Spleen (tissue), 11 donors: Measurements from ENCODE around the gene PANX1. TPM values are rescaled to one million over a fixed set of nuclear protein-coding genes. Genes with fewer than 3 reads are reported as not detected.

Experiments used
- DNase-seq: peaks from one replicate; pipeline ENCODE4 v3.0.0-alpha.2; 2020
- H3K27ac ChIP-seq, 8 donors: fragments of 200-600 bp; sonication (generic) in 7 of 8; 1 replicate in 4 of 8; 2 replicates in 4 of 8; pipeline versions ENCODE4 v1.5.0 to v1.8.0; 2016 to 2021; ENCODE audit warnings: inconsistent platforms in 4 of 8, mild to moderate bottlenecking in 4 of 8, moderate library complexity in 1 of 8
- H3K27me3 ChIP-seq, 7 donors: fragments of 200-600 bp; sonication (generic) in 6 of 7; replicated peaks in 1 of 7; 1 replicate in 4 of 7; 2 replicates in 3 of 7; pipeline versions ENCODE4 v1.5.0 to v1.8.0; 2016 to 2021; ENCODE audit warnings: inconsistent platforms in 3 of 7, mild to moderate bottlenecking in 1 of 7
- H3K36me3 ChIP-seq, 6 donors: fragments of 200-600 bp; sonication (generic) in 5 of 6; 1 replicate in 4 of 6; 2 replicates in 2 of 6; pipeline versions ENCODE4 v1.5.0 to v1.8.0; 2016 to 2021; ENCODE audit warnings: inconsistent platforms in 2 of 6
- H3K4me1 ChIP-seq, 6 donors: fragments of 200-600 bp; sonication (generic) in 5 of 6; 1 replicate in 3 of 6; 2 replicates in 3 of 6; pipeline versions ENCODE4 v1.5.0 to v1.8.0; 2016 to 2021; ENCODE audit warnings: inconsistent platforms in 3 of 6
- H3K4me3 ChIP-seq, 8 donors: fragments of 200-600 bp; sonication (generic) in 7 of 8; 1 replicate in 4 of 8; 2 replicates in 4 of 8; pipeline versions ENCODE4 v1.5.0 to v1.8.0; 2016 to 2021; ENCODE audit warnings: inconsistent platforms in 4 of 8, mild to moderate bottlenecking in 4 of 8, moderate library complexity in 2 of 8
- H3K9me3 ChIP-seq, 8 donors: fragments of 200-600 bp; sonication (generic) in 7 of 8; 1 replicate in 4 of 8; 2 replicates in 4 of 8; pipeline versions ENCODE4 v1.5.0 to v1.8.0; 2016 to 2021; ENCODE audit warnings: inconsistent platforms in 4 of 8
- CTCF ChIP-seq, 11 experiments: fragments of 200-600 bp in 7 of 11; fragments of 450-650 bp in 4 of 11; sonication (generic) in 4 of 11; IDR thresholded peaks in 8 of 11; conservative IDR thresholded peaks in 3 of 11; 1 replicate in 7 of 11; 2 replicates in 4 of 11; pipeline versions ENCODE4 v1.4.0 to v1.8.0; 2016 to 2021; ENCODE audit warnings: antibody characterized with exemption in 11 of 11, inconsistent platforms in 4 of 11, mild to moderate bottlenecking in 1 of 11
- POLR2A ChIP-seq, 3 donors: fragments of 450-650 bp; IDR thresholded peaks; one replicate each; pipeline ENCODE4 v1.5.1; 2017; ENCODE audit warnings: antibody characterized with exemption in 3 of 3, mild to moderate bottlenecking in 1 of 3
- POLR2AphosphoS5 ChIP-seq, 3 donors: sonication (generic); formaldehyde crosslinking; IDR thresholded peaks; one replicate each; pipeline ENCODE4 v1.5.1; 2017; ENCODE audit warnings: antibody characterized with exemption in 3 of 3
- WGBS, 5 donors: extraction: QIAGEN DNeasy Blood & Tissue Kit in 3 of 5; methylation state at CpG; one replicate each; pipeline versions ENCODE4 v1.1.5 to v1.1.7; 2013 to 2018; 5-methylcytosine and 5-hydroxymethylcytosine counted together
- intact Hi-C: fragments of 100-400 bp; cut with DNase I; formaldehyde crosslinking; loops from one replicate; pipeline ENCODE4 v1.15.0; 2023; ENCODE audit warnings: low total_unique reads
- polyA plus RNA-seq, 3 donors: library from polyadenylated mRNA; stranded (reverse); fragments of 200-250 nt; gene quantifications; one replicate each; pipeline ENCODE4 v1.2.1, GENCODE V29; 2013
- total RNA-seq, 7 donors: library from RNA; depleted of rRNA in 3 of 7; stranded (reverse); fragments of >200 nt in 3 of 7; fragmentation: NEBNext Ultra II Directional in 4 of 7; extraction: Animal tissue kit (Norgen Biotek cat#: 25700) in 4 of 7; gene quantifications; one replicate each; pipeline versions ENCODE4 v1.1.0 to v1.2.1, GENCODE V29; 2016 to 2021
- donor health status: healthy with polysubstance abuse.
- donor health status: DM: no; HTN: no; CAD: no; lungs with moderate emphysema.
- donor health status: DM: no; HTN: no; CAD: no.
- donor health status: Bipolar disorder and iron deficiency.
- donor health status: healthy.
- donor health status: DM: no; HTN: no; CAD: no.
- donor health status: DM: yes; HTN: yes; CAD: no.

Gene PANX1
- total and polyA plus RNA-seq, 10 donors = 1.6 to 15.1 (median 11.5) TPM

GRCh38 chr11:94089341-94089740 is 39.3 kb upstream of the PANX1 start:
- TF ChIP-seq POLR2AphosphoS5 (IDR thresholded peaks at IDR 0.05) = no peak
- TF ChIP-seq CTCF (IDR thresholded peaks at IDR 0.05 in 8 of 11, conservative IDR thresholded peaks at IDR 0.05 in 3 of 11) = no peak
- TF ChIP-seq POLR2A (IDR thresholded peaks at IDR 0.05) = no peak
- Histone ChIP-seq H3K9me3 (peaks cover 0 to 11% (median 0%) of the 10 kb centered on the region in 8 donors), H3K27ac (no peak overlapping the region), H3K36me3 (no peaks in the 10 kb centered on the region), H3K4me1 (peaks cover 0 to 7% (median 0%) of the 10 kb centered on the region in 6 donors), H3K4me3 (no peak overlapping the region), H3K27me3 (no peaks in the 10 kb centered on the region)
- no peak for DNase-seq
- intact Hi-C loops = no loop called here
- 75 to 100% (median 94%) methylated on average over 6 of the region's 6 CpGs for WGBS, 5 donors

DNA sequence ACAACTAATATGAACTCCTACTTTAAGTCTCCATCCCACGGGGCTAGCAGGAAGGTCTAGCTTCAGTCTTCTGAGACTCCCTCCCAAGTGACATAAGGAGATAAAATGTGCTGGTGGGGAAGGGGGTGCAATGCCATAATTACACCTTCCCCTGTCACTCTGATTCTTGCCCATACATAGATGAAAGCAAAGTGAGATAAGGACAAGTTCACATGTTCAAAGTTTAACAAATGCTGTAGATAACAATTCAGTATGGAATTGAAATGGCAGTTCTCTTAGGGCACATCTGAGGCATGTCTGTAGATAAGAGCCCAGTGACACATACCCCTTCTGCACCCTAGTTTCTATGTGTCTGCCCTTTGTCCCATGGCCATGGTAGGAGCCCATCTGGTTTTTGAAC is 38.2 kb upstream of the PANX1 start:
- no peaks in the 10 kb centered on the region for H3K36me3 ChIP-seq
- WGBS, 5 donors = 72 to 94% (median 85%) methylated on average over 1 of the region's 1 CpG

GRCh38 chr11:94091091-94091490 is 37.5 kb upstream of the PANX1 start:
- 55 to 90% (median 73%) methylated on average over 1 of the region's 1 CpG for WGBS, 5 donors
- Histone ChIP-seq H3K9me3 (peaks cover 0 to 15% (median 0%) of the 10 kb centered on the region in 8 donors), H3K4me3 (no peak overlapping the region), H3K4me1 (no peaks in the 10 kb centered on the region), H3K27ac (no peak overlapping the region), H3K36me3 (no peaks in the 10 kb centered on the region), H3K27me3 (no peaks in the 10 kb centered on the region)
- TF ChIP-seq CTCF (IDR thresholded peaks at IDR 0.05 in 8 of 11, conservative IDR thresholded peaks at IDR 0.05 in 3 of 11) = no peak
- TF ChIP-seq POLR2AphosphoS5 (IDR thresholded peaks at IDR 0.05) = no peak
- no peak for TF ChIP-seq POLR2A (IDR thresholded peaks at IDR 0.05)
- DNase-seq = no peak
- intact Hi-C loops = no loop called here

More for the DNA sequence above, 38.2 kb upstream of the PANX1 start:
- no peaks in the 10 kb centered on the region for H3K4me1 ChIP-seq
- peaks cover 0 to 13% (median 0%) of the 10 kb centered on the region in 8 donors for H3K9me3 ChIP-seq
- DNase-seq = no peak
- TF ChIP-seq CTCF (IDR thresholded peaks at IDR 0.05 in 8 of 11, conservative IDR thresholded peaks at IDR 0.05 in 3 of 11) (no peak), POLR2AphosphoS5 (IDR thresholded peaks at IDR 0.05) (no peak), POLR2A (IDR thresholded peaks at IDR 0.05) (no peak)
- intact Hi-C loops = no loop called here
- H3K4me3 ChIP-seq = no peak overlapping the region
- H3K27ac ChIP-seq = no peak overlapping the region
- H3K27me3 ChIP-seq = no peaks in the 10 kb centered on the region

DNA sequence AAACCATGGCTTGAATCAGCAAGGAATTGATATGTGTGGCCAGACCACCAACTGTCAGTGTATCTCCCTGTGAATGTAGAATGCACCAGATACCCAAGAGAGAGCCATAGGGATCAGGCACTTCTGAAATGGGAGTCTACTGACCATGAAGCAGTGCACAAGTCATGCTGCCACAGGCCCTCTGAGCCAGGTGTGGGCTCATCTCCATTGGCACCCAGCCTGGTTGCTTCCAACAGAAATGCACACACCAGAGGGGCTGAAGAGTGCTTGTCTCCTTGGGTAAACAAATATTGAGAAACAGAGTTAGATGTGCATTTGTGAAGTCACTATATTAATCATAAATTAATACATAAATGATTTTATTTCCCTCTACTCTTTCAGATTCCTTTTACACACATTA is 28.4 kb upstream of the PANX1 start:
- DNase-seq = no peak
- Histone ChIP-seq H3K4me1 (no peaks in the 10 kb centered on the region), H3K9me3 (peaks cover 0 to 19% (median 0%) of the 10 kb centered on the region in 8 donors), H3K36me3 (no peaks in the 10 kb centered on the region), H3K27me3 (no peaks in the 10 kb centered on the region), H3K4me3 (no peak overlapping the region), H3K27ac (no peak overlapping the region)
- intact Hi-C loops = no loop called here
- TF ChIP-seq CTCF (IDR thresholded peaks at IDR 0.05 in 8 of 11, conservative IDR thresholded peaks at IDR 0.05 in 3 of 11) (no peak), POLR2A (IDR thresholded peaks at IDR 0.05) (no peak), POLR2AphosphoS5 (IDR thresholded peaks at IDR 0.05) (no peak)
